ENCODE measurements around the gene KIAA1671. TPM values are rescaled to one million over a fixed set of nuclear protein-coding genes. Genes with fewer than 3 reads are reported as not detected.
A peak's percentile ranks its signal among the peaks of the same experiment; 100 is the strongest.

Gene KIAA1671
- total RNA-seq, 3 donors from 2014 or later: 9.8 to 62.8 (median 36.4) TPM

DNA sequence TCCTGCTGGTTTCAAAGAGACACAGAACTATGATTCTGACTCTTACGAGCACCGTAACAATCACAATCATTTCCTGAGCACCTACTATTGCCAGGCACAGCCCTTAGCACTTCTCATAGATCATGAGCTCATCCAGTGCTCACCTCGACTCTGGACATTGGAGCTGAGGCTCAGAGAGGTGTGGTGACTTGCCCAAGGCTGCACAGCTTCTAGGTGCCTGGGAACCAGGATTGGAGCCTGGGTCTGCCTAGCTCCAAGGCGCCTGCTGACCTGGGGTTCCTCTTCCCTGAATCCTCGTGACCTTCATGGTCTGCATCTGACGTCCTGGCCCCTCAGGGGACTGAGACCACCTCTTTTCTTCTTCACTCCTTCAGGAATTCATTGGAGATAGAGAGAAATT, 196.5 kb downstream of the KIAA1671 start:
- Histone ChIP-seq H3K9me3 (no peaks in the 10 kb centered on the region), H3K27ac (peak overlapping the region; percentile 88 to 91), H3K36me3 (no peaks in the 10 kb centered on the region), H3K27me3 (no peaks in the 10 kb centered on the region), H3K4me1 (peaks cover 5 to 38% of the 10 kb centered on the region in 2 donors), H3K4me3 (peak overlapping the region in 2 of 3 donors; percentile 1 to 19)
- DNase-seq (ENCODE audit: low spot score in 2 of 2): no peak
- intact Hi-C loops (cut with DNase I; ENCODE audit: low total_unique reads): no loop called here
- TF ChIP-seq, protein P1, sequence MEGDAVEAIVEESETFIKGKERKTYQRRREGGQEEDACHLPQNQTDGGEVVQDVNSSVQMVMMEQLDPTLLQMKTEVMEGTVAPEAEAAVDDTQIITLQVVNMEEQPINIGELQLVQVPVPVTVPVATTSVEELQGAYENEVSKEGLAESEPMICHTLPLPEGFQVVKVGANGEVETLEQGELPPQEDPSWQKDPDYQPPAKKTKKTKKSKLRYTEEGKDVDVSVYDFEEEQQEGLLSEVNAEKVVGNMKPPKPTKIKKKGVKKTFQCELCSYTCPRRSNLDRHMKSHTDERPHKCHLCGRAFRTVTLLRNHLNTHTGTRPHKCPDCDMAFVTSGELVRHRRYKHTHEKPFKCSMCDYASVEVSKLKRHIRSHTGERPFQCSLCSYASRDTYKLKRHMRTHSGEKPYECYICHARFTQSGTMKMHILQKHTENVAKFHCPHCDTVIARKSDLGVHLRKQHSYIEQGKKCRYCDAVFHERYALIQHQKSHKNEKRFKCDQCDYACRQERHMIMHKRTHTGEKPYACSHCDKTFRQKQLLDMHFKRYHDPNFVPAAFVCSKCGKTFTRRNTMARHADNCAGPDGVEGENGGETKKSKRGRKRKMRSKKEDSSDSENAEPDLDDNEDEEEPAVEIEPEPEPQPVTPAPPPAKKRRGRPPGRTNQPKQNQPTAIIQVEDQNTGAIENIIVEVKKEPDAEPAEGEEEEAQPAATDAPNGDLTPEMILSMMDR (IDR thresholded peaks at IDR 0.05): no peak
- TF ChIP-seq POLR2AphosphoS5 (IDR thresholded peaks at IDR 0.05): no peak

DNA sequence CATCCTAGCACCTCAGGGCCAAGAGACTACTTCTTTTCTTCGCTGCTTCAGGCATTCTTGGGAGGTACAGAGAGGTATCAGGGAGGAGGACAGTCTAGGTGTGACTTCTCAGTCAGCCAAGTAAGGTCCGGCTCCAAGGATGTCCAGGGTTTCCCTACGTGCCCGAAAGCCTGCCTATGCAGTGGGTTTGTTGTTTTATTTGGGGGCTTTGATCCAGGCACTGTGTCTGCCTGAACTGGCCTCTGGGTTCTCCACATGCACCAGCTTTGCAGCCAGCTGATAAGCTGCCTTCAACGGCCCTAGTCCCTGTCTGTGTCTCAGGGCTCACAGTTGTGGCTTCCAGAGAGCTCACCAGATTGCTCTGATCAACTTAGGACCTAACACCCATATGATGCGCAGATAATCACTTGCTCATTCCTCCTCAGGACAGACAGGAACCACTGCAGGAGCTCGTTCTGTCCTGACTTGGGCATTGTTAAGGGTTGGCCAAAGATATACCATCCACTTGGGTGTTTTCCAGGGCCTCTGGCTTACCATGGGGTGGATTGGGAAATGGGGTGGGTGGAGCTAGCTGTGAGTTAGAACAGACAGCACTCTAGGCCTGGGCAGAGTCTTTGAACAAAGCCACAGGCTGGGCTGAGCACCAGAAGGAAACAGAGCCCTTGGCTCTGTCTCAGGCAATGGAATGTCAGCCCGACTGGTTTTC, 201.6 kb downstream of the KIAA1671 start:
- Histone ChIP-seq H3K4me3 (no peak overlapping the region), H3K27ac (peak overlapping the region; percentile 86 to 93), H3K9me3 (no peaks in the 10 kb centered on the region), H3K4me1 (peaks cover 0 to 21% of the 10 kb centered on the region in 2 donors), H3K36me3 (no peaks in the 10 kb centered on the region), H3K27me3 (no peaks in the 10 kb centered on the region)
- intact Hi-C loops (cut with DNase I; ENCODE audit: low total_unique reads): no loop called here
- TF ChIP-seq POLR2AphosphoS5 (IDR thresholded peaks at IDR 0.05): peak in 2 of 3 donors; percentile 25 to 64
- no peak for TF ChIP-seq POLR2A (IDR thresholded peaks at IDR 0.05)
- peak; percentile 86 to 95 for DNase-seq (ENCODE audit: low spot score in 2 of 2)

DNA sequence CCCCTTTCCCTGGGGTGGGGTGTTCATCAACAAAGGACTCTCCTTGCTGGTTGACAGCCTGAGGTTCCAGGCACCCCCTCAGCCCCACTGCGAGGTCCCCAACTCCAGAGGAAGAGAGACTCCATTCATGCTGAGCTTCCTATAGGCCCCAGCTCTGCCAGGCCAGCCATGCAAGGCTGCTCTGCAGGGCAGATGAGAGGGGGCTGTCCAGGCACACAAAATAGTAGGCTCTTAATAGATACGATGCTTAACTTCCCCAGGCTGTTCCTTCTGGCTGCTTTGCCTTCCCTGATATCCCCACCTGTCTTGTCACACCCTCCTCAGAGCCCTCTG, 202.1 kb downstream of the KIAA1671 start:
- H3K27me3 ChIP-seq: no peaks in the 10 kb centered on the region
- peak overlapping the region; percentile 86 to 93 for H3K27ac ChIP-seq
- H3K4me1 ChIP-seq: peaks cover 0 to 16% of the 10 kb centered on the region in 2 donors
- H3K9me3 ChIP-seq: no peaks in the 10 kb centered on the region
- intact Hi-C loops (cut with DNase I; ENCODE audit: low total_unique reads): no loop called here
- H3K4me3 ChIP-seq: peak overlapping the region in 1 of 3 donors; percentile 11
- TF ChIP-seq, protein P1 (IDR thresholded peaks at IDR 0.05): no peak
- TF ChIP-seq POLR2A (IDR thresholded peaks at IDR 0.05): no peak
- no peak for TF ChIP-seq POLR2AphosphoS5 (IDR thresholded peaks at IDR 0.05)
- no peak for DNase-seq (ENCODE audit: low spot score in 2 of 2)
- H3K36me3 ChIP-seq: no peaks in the 10 kb centered on the region

DNA sequence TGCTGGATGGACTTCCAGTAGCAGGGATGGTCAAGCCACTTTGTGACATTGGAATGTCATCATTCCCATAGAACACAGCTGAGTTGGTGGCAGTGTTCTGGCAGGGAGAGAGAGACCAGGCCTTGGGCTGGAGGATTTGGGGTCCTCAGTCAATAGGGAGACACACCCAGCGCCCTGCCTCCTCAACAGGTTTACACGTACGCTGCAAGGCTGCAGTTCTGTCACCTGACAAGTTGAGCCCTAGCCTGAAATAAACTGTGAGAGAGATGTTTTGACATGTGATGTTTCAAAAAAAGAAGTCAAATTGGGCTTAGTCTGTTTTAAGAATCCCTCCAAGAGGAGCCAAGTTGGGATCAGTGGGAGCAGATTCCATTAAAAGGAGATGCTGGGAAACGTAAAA, 204.2 kb downstream of the KIAA1671 start:
- intact Hi-C loops (cut with DNase I; ENCODE audit: low total_unique reads): no loop called here
- Histone ChIP-seq H3K27me3 (no peaks in the 10 kb centered on the region), H3K4me1 (peaks cover 0 to 15% of the 10 kb centered on the region in 2 donors), H3K4me3 (no peak overlapping the region), H3K27ac (peak overlapping the region; percentile 20 to 46), H3K9me3 (no peaks in the 10 kb centered on the region), H3K36me3 (no peaks in the 10 kb centered on the region)
- no peak for DNase-seq (ENCODE audit: low spot score in 2 of 2)
- TF ChIP-seq POLR2AphosphoS5 (IDR thresholded peaks at IDR 0.05) (no peak), POLR2A (IDR thresholded peaks at IDR 0.05) (no peak)
- TF ChIP-seq, protein P1 (IDR thresholded peaks at IDR 0.05): no peak

DNA sequence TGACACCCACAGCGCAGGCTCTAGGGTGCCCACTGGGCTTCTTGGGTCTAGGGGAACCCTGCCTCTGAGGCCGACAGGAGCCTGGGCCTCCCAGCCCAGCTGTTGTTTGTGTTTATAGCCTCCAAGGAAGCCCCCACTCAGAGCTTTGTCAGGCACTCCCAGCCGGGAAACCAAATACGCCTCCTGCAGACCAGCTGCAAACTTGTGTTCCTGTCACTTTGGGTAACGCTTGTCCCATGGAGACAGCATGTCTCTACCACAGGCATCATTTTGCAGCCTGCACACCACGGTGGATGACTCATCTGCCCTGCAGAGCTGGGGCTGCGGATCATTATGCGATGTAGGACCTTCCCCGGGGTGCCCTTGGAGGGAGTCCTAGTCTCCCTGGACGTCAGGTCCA, 206.5 kb downstream of the KIAA1671 start:
- Histone ChIP-seq H3K4me3 (no peak overlapping the region), H3K27me3 (no peaks in the 10 kb centered on the region), H3K27ac (peak overlapping the region; percentile 39 to 65), H3K36me3 (no peaks in the 10 kb centered on the region), H3K4me1 (peaks cover 0 to 2% of the 10 kb centered on the region in 2 donors), H3K9me3 (no peaks in the 10 kb centered on the region)
- TF ChIP-seq POLR2AphosphoS5 (IDR thresholded peaks at IDR 0.05) (no peak), POLR2A (IDR thresholded peaks at IDR 0.05) (no peak)
- TF ChIP-seq, protein P1 (IDR thresholded peaks at IDR 0.05): no peak
- intact Hi-C loops (cut with DNase I; ENCODE audit: low total_unique reads): no loop called here
- DNase-seq (ENCODE audit: low spot score in 2 of 2): no peak

All from breast epithelium (tissue), 4 donors.